ENCODE results near the gene ASCC3. TPM values are rescaled to one million over a fixed set of nuclear protein-coding genes. Genes with fewer than 3 reads are reported as not detected.

The ASCC3 gene
- total RNA-seq, 4 donors from 2014 or later, result 20.5 to 33.9 (median 26.9) TPM

GRCh38 chr6:100595456-100595855 is 285.7 kb downstream of the ASCC3 start:
- no peak for TF ChIP-seq CTCF (IDR thresholded peaks at IDR 0.05)
- TF ChIP-seq POLR2A (IDR thresholded peaks at IDR 0.05), result no peak
- no peaks in the 10 kb centered on the region for H3K4me1 ChIP-seq
- DNase-seq (ENCODE audit: low spot score in 2 of 2), result no peak

GRCh38 chr6:100593522-100593921 is 287.6 kb downstream of the ASCC3 start:
- H3K36me3 ChIP-seq, result peaks cover 0 to 25% (median 4%) of the 10 kb centered on the region in 3 donors
- no peak for TF ChIP-seq CTCF (IDR thresholded peaks at IDR 0.05)
- TF ChIP-seq EP300 (IDR thresholded peaks at IDR 0.05), result no peak
- TF ChIP-seq POLR2A (IDR thresholded peaks at IDR 0.05), result no peak
- H3K4me1 ChIP-seq, result no peaks in the 10 kb centered on the region
- H3K27ac ChIP-seq, result no peak overlapping the region
- no peaks in the 10 kb centered on the region for H3K27me3 ChIP-seq
- no peaks in the 10 kb centered on the region for H3K9me3 ChIP-seq
- no peak overlapping the region for H3K4me3 ChIP-seq
- WGBS, 2 donors, result 52 to 56% methylated on average over 2 of the region's 2 CpGs
- DNase-seq (ENCODE audit: low spot score in 2 of 2), result no peak

More at GRCh38 chr6:100595456-100595855, 285.7 kb downstream of the ASCC3 start:
- no peak overlapping the region for H3K27ac ChIP-seq
- no peaks in the 10 kb centered on the region for H3K9me3 ChIP-seq
- no peaks in the 10 kb centered on the region for H3K27me3 ChIP-seq
- H3K36me3 ChIP-seq, result peaks cover 0 to 27% (median 0%) of the 10 kb centered on the region in 3 donors
- H3K4me3 ChIP-seq, result no peak overlapping the region

- no peak for DNase-seq (ENCODE audit: low spot score in 2 of 2)
- Histone ChIP-seq H3K4me1 (no peaks in the 10 kb centered on the region), H3K27ac (no peak overlapping the region), H3K9me3 (no peaks in the 10 kb centered on the region), H3K27me3 (no peaks in the 10 kb centered on the region), H3K4me3 (no peak overlapping the region), H3K36me3 (peaks cover 0 to 25% (median 4%) of the 10 kb centered on the region in 3 donors)
- 60 to 62% methylated on average over 3 of the region's 3 CpGs for WGBS, 2 donors
- TF ChIP-seq CTCF (IDR thresholded peaks at IDR 0.05) (no peak), POLR2A (IDR thresholded peaks at IDR 0.05) (no peak), EP300 (IDR thresholded peaks at IDR 0.05) (no peak)
Measured at GRCh38 chr6:100592929-100593328, 288.2 kb downstream of the ASCC3 start.

GRCh38 chr6:100577425-100577824 is 303.7 kb downstream of the ASCC3 start:
- no peak overlapping the region for H3K4me3 ChIP-seq
- DNase-seq (ENCODE audit: low spot score in 2 of 2), result no peak
- TF ChIP-seq CTCF (IDR thresholded peaks at IDR 0.05) (no peak), POLR2A (IDR thresholded peaks at IDR 0.05) (no peak), EP300 (IDR thresholded peaks at IDR 0.05) (no peak)
- WGBS, 2 donors, result 81 to 86% methylated on average over 4 of the region's 4 CpGs
- peaks cover 0 to 11% (median 2%) of the 10 kb centered on the region in 4 donors for H3K9me3 ChIP-seq
- peaks cover 0 to 3% (median 0%) of the 10 kb centered on the region in 3 donors for H3K36me3 ChIP-seq
- no peaks in the 10 kb centered on the region for H3K4me1 ChIP-seq
- H3K27me3 ChIP-seq, result no peaks in the 10 kb centered on the region
- no peak overlapping the region for H3K27ac ChIP-seq

GRCh38 chr6:100575921-100576320 is 305.2 kb downstream of the ASCC3 start:
- Histone ChIP-seq H3K9me3 (peaks cover 0 to 11% (median 2%) of the 10 kb centered on the region in 4 donors), H3K36me3 (peaks cover 0 to 19% (median 0%) of the 10 kb centered on the region in 3 donors), H3K4me1 (no peaks in the 10 kb centered on the region), H3K27me3 (no peaks in the 10 kb centered on the region), H3K4me3 (no peak overlapping the region), H3K27ac (no peak overlapping the region)
- DNase-seq (ENCODE audit: low spot score in 2 of 2), result no peak
- 81 to 92% methylated on average over 4 of the region's 4 CpGs for WGBS, 2 donors
- TF ChIP-seq POLR2A (IDR thresholded peaks at IDR 0.05) (no peak), CTCF (IDR thresholded peaks at IDR 0.05) (no peak), EP300 (IDR thresholded peaks at IDR 0.05) (no peak)

All from tibial nerve (tissue), 4 donors.